Amygdala (tissue), 56 donors: ENCODE results near the gene RIC3.

Source experiments
- DNase-seq, 56 donors: peaks; one replicate each; lab custom pipeline; 2025; lab: John Stamatoyannopoulos, UW

RIC3 gene, protein sequence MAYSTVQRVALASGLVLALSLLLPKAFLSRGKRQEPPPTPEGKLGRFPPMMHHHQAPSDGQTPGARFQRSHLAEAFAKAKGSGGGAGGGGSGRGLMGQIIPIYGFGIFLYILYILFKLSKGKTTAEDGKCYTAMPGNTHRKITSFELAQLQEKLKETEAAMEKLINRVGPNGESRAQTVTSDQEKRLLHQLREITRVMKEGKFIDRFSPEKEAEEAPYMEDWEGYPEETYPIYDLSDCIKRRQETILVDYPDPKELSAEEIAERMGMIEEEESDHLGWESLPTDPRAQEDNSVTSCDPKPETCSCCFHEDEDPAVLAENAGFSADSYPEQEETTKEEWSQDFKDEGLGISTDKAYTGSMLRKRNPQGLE

DNA sequence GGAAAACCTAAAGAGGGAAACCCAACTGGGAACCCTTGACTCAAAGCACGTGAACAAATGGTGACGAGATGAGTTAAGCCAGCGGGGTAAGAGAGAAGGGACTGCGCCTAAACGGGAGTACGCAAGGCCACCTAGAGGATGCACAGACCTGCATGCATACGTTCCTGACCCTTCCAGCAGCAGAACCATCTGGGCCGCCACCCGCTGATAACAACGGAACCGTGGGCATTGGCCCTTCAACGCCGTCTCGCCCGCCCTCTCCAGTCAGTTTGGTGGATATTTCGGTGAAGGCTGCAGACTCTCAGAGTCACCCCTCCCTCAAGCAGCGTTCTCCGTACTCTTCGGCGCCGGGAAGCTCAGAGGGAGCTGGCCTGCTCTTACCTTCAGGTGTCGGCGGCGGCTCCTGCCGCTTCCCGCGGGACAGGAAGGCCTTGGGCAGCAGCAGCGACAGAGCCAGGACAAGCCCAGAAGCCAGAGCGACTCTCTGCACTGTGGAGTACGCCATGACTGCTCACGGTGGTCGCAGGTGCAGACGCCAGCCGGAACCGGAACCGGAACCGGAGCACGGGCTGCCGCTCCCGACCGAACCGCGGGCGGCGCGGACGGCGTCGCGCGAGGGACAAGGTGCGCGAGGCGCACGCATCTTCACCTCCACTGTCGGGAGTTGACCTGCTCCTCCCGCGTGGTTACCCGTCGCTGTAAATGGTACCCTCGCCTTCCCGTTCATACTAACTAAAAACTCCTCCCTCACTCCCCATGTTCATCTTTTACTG lies at the start of gene RIC3:
Gene RIC3 (minus strand): TSS at position 541 of the 773 bp plus-strand sequence. CDS start 36 bp downstream, at position 505.
- peak in 51 of 56 donors; percentile 14 to 83 (median 50) for DNase-seq

DNA sequence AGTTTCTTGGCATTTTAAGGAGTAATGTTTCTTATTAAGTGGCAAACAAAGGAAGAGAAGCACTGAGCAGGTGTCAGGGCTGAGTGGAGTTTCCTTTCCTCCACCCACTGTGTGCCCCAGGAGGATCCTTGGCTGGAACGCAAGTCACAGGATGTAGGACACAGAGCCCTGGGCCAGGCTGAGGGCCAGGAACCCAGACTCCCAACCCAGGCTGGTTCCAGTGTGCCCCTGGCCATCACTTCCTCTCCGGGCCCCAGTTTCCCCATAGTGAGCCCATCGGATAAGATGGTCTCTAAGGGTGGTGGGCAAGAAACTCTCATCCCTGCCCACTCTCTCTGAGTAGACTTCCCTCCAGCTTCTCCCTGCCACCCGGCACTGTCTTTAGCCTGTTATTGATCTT lies 49.6 kb upstream of the RIC3 start:
- DNase-seq, result no peak

DNA sequence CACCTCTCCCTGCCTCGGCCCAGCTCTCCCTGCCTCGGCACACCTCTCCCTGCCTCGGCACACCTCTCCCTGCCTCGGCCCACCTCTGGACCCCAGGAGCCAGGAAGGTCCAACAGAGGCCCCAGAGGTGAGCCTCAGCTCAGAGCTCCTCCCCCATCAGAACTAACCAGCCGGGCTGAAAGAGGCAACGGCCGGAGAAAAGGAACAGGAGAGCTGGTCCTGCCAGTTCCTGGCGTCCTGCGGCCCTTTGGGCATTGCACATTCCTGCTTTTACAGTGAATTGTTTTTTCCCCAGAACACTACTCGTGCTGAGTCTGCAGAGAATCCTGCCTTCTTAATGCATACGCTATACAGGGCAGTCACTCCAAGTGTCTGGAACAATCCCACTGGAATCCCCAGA lies 49.1 kb upstream of the RIC3 start:
- no peak for DNase-seq

DNA sequence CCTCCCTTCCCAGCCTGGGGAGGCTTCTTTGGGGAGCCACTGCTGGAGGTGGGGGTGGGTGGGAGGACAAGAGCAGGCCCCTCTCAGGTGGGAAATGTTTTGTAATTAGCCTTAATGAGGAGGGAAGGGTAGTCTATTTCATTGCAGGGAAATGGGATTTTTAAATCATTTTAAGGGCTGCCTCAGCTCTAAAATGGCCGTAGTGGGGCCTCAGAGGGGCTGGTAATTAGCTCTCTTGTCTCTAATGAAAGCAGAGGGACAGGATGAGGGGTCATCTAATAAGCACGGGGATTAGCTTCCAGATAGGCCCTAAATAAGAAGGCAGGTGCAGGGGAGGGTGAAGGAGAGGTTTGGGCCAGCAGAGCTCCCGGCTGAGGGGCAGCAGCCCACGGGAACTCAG lies 48.3 kb upstream of the RIC3 start:
- no peak for DNase-seq

DNA sequence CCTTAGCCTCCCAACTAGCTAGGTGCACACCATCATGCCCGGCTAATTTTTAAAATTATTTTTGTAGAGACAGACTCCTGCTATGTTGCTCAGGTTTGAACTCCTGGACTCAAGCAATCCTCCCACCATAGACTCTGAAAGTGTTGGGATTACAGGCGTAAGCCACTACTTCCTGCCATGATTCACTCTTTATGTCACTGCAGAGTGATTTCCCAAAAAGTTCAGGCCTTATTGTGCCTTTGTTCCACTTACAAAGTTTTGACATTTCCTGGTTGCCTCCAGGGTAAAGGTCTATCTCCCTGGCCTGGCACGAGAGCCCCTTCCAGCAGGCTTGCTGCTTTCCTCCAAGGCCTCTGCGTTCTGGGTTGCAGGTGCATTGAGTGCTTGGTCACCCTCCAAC lies 44.6 kb upstream of the RIC3 start:
- DNase-seq, result no peak

DNA sequence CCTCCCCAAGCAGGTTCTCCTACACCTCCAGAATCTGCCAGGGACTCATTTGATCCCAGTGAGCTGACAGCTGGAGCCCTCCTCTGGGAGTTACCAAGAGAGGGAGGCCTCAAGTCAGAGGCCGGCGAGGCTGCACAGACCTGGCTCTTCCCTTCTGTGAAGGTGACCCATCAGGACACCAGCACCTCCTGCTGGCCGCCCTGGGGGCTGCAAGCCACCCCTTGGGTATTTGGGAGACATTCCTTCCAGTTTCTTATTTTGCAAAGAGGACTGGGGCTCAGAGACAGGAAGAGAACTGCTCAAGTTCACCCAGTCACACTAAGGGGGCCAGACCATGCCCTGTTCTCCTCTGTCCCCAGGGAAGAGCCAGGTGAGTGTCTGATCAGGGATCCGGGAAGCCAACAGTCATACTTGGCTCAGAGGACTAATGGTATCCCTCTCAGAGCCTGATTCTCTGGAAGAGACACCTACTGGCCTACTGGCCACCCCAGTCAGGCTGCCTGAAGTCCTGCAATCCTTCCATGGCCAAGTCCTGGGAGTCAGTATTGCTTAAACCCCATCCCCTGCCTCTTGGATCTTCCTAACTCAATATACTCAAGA lies 40.5 kb upstream of the RIC3 start:
- DNase-seq, result peak in 8 of 56 donors; percentile 3 to 48 (median 22)

DNA sequence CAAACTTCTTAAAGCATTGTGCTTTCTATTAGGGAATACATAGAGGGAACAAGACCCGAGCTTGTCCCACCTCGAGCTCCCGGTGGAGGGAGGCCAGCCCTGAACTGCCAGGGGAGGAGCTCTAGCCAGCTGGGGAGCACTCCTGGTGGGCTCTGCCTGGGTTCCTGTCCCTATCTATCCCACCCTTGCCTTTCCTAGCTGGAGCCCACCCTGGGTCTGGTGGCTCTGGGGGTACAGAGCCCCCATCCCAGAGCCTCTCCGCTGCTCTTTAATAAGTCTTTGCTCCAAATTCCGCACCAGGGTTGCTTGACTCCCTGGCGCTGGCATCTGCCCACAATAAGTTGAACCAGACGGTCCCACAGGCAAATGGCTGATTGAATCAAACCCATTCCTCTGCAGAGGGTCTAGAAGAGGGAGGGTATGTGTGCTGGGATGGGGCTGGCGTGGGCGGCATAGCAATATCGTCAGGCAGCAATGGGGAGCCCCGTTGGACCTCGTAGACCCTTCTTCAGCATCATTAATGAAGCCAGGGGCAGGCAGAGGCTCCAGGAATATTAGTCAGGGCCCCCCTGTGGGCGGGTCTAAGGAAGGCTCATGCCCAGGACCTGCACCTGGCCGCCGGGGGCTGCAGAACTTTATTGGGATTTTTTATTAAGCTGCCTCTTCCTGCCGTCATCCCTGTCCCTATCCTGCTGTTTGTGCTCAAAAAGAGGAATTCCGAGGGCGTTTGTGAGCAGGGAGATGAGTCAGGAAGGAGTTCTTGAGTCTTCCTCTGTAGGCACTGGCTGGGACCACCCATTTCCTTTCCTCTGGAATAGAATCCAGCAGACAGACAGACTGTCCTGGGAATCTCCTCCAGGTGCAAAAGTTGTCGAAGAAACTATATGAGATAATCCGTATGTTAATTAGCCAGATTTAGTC lies 38.5 kb upstream of the RIC3 start:
- DNase-seq, result no peak

DNA sequence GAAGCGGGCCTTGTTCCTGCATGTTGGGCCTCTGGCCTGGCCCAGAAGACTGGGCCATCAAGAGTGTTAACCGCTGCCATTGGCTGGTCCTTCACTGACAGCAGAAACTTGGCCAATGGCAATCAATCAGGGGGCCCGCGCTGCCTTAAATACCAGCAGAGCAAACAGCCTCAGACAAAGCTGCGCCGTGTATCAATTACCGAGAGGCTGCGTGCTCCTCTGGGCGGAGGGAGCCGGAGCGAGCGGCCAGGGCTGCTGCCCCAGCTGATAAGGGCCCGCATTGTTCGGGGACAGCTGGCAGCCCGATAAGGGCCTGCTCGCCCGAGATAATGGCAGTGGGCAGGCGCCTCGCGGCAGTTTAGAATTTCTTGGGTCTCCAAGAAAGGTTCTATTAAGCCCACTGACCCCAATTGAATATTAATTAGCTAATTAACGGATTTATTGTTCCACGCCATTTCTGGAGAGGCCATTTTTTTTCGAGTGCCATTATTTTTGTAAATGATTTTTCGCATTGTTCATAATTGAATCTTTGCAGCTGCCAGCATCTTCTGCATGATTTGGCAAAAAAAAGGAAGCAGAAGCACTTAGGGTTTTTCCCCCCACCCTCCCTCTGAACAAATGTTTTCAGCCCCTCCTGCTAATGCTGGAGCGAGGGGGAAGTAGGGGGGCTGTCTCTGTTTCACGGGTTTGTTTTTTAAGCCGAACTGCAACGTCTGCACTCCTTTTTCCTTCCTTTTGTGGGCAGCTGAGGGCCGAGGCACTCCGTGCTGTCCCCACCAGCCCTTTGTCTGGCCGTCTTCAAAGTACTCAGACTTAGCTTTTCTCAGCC lies 37.6 kb upstream of the RIC3 start:
- peak; percentile 14 to 88 (median 58) for DNase-seq

DNA sequence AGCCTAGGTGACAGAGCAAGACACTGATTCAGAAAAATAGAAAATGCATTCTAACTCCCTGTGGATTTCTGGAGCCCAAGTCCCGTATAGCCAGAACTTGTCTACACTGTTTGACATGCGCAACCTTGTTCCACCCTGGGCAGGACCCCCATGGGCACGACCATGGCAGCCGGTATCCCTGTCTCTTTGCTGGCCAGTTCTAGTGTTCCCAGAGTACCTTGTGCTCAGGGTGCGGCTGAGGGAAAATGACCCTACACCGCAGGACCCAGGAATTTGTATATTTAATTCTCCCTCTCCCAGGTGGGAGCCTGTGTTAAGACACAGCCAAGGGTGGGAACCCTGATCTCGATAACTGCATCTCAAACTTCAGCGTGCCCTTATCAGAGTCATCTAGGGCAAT lies 36.7 kb upstream of the RIC3 start:
- no peak for DNase-seq

DNA sequence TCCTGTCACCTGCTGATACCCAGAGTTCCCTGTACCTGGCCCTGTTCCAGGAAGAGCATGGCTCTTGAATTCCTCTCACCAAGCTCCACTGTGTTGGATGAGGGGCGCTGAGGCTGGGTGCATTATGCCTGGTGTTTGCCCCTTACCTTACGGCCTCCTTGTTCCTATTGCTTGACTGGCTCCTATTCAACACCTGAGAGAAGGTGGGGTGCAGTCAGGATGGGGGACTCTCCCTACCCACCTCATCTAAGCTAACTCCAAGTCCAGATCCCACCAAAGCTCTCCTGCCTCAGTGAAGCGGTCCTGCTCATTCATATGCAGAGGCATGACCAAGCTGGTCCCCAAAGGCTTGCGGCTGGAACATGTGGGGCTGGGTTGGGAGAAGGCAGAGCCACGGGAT lies 35.8 kb upstream of the RIC3 start:
- no peak for DNase-seq

DNA sequence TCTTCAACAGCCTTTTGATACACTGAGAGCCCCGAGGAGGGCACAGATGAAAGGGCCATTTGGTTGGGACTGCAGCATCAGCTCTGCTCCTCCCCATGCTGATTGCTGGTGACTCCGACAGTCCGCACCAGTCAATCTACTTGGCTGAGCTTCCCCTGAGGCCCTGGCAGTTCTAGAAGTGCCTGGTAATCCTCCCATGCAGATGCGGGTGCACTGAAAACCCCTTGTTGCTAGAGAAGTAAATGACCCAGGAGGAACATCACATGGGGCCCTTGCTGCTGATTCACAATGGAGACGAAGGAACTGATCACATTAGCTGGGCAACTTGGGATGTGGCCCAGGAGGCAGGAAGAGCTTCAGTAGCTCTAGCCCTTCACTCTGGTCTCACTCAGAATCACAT lies 35.2 kb upstream of the RIC3 start:
- no peak for DNase-seq

DNA sequence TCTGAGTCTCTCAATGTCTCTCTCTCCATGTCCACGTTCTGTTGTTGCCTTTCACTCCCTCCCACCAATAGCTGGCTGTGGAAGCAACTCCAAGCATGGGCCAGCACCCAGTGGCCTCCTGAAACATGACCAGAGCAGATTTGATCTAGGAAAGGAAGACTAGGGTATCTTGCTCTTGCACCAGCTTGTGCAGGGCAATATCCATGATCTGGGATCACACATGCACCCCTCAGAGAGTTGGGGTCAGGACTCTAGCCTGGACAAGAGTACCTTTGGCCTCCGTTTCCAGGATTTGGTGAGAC lies 34.5 kb upstream of the RIC3 start:
- DNase-seq, result no peak

DNA sequence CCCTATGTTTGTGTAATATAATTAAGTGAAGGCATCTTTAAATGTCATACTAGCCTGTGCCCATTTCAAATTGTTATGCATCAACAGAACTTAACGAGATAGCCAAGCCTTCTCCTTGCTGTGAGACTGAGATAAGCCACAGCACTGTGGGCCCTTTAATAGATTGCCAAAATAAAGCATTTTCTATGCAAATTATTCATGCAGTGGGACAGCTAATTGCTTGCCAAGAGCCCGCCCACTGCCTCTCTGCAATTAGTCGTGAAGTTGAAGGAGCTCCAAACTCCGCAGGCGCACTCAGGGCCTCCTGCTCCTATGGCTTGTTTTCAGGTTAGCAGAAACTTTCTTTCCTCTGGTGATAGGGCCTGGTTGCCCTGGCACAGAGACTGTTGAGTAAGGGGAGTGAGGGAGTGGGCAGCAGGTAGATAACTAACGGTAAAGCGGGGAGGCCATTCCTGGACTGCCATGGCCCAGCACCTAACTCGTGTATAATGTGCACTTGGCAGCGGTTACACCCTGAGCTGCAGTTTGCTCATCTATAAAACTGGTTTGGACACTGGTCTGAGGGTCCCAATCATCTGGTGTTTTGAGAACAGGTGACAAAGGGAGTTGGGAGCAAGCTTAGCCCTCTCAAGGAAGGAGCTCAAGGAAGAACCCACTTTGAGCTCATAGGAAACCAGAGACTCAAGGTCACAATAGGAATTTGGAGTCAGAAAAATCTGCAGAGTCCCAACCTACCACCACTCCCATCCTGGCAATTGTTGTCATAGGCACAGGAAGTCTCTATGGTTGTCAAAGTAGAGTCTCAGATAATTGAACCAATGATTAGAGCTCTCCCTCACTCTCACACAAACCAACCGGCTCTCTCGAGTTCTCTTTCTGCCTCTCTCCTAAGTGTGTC lies 33.9 kb upstream of the RIC3 start:
- peak in 5 of 56 donors; percentile 11 to 26 (median 16) for DNase-seq

DNA sequence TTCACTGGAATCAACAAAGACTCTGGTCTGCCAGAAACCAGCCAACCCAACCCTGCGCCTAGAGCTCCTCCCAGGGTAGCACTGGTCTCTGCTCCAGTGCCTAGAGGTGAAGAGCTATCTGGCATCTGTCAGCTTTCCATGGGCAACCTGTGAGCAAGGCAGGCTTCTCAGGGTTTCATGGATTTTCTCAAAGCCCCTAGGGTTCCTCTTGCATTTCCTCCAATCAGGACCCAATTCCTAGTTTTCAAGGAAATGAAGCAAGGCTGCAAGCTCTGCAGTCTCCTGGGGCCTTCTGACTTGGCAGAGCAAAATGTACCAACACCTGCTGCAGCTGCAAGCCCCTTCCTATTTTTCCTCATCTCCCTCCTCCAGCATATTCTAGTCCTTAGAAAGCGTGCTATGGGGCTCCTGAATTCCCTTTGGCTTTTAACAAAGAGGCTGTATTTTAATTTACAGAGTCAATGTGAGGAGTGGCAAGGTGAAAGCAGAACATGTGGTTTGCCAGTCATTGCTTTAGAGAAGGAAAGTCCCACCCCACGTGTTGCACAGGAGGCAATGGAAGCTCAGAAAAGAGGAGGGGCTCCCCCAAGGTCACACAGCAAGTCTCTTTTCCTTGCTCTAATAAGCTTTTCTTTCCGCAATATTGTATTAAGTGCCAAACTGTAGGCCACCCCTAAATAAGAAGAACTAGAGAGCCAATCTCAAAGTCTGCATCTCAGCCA lies 33.0 kb upstream of the RIC3 start:
- peak in 2 of 56 donors; percentile 2 to 28 for DNase-seq

DNA sequence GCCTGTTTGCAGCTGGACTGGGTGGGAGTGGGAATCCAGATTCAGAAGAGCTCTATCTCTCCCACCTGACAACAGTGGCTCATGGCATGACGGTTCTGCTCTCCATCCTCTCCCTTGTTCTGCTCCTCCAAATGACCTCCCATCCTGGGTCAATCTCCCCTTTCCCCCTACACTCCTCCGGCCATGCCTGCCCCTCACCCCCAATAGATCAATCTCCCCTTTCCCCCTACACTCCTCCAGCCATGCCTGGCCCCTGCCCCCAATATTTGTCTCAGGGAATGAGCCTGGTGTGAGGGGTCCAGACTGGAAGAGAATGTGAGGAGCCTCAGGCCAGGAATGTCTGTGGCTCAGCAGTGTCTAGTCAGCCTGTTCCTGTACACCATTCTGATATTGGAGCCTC lies 30.9 kb upstream of the RIC3 start:
- DNase-seq, result no peak

DNA sequence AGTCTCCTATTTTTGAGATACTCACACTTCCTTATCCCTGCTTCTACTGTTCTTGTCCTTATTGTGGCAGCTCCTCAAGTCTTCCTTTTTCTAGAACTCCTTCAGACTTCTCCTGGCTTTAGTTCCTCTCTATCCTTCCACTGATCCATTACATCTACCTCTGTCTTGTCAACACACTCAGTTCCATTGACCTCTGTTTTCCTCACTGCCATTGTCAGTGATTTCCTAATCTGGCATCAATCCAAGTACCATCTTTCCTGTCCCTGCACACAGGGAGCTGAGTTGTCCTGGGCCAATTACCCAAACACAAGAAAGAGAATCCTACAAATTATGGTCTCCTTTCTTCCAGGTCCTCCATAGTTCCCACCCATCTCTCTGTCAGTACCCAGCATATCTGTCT lies 27.9 kb upstream of the RIC3 start:
- DNase-seq, result no peak

DNA sequence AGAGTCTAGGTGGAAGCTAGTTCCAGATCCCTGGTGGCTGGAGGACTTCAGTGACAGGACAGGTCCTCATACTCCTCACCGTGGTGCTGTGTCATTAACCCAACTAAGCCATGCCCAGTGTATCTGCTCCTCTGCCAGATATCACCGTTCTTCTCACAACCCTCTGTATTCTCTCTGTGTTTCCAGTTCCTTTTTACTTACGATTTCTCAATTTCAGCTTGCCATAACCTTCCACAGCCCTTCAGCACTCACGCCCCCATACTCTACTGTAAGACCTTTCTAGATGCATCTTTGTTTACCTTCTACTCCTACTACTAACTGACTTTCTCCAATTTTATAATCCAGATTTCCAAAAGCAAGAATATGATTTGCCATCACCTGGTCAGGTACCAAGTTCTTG lies 26.1 kb upstream of the RIC3 start:
- no peak for DNase-seq

DNA sequence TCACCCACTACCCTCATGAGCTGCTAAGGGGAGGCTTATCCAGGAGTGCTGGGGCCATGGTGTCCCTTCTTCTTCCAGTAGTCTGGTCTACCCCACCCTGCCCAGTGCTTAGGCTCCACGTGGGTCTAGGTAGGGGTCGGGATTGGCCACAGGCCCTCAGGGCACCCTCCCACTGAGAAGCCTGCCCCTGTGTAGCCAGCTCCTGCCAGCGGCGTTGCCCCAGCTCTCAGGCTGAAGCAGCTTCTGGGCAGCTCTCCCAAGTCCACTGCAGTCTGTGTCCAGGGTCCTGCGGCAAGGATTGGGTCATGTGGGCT lies 24.0 kb upstream of the RIC3 start:
- DNase-seq, result peak in 5 of 56 donors; percentile 20 to 47 (median 28)
